A549 (cell line): ENCODE results near the gene C1QL1. TPM values are rescaled to one million over a fixed set of nuclear protein-coding genes. Genes with fewer than 3 reads are reported as not detected.

Experiments used
- ATAC-seq, 2 experiments: fragments of 200-7000 bp in 1 of 2; fragments of >200 bp in 1 of 2; cut with Nextera tagmentation in 1 of 2; cut with Tn5 transposase in 1 of 2; 3 replicates each; pipeline versions ENCODE4 v1.8.0 to v1.9.1; 2018 to 2020; ENCODE audit warnings: mild to moderate bottlenecking in 1 of 2, moderate library complexity in 1 of 2
- CTCF ChIA-PET: fragments of 300-600 bp; sonication (Branson Sonifier 250); formaldehyde crosslinking; extraction: SDS; loops from one replicate; lab custom pipeline; 2021; ENCODE audit warnings: antibody characterized with exemption, inconsistent platforms; lab: Yijun Ruan, JAX
- POLR2A ChIA-PET: fragments of 350-600 bp; formaldehyde crosslinking; extraction: SDS; loops from one replicate; lab custom pipeline; 2021; ENCODE audit warnings: antibody characterized with exemption, inconsistent platforms; lab: Yijun Ruan, JAX
- DNase-seq, 2 experiments: peaks; one replicate each; pipeline versions ENCODE4 v3.0.0 to v3.0.0-alpha.2; 2011 to 2016; ENCODE audit warnings: low read depth in 1 of 2, low spot score in 1 of 2
- FAIRE-seq: peaks from 2 replicates; lab custom pipeline; 2011; peaks lifted over from hg19 to GRCh38; lab: Jason Lieb, UNC
- H3K27ac ChIP-seq, 2 experiments: fragments of >200 bp; sonication (Bioruptor Twin); formaldehyde crosslinking; 3 replicates each; pipeline ENCODE4 v1.5.1; 2016 to 2017
- H3K4me1 ChIP-seq: fragments of >200 bp; sonication (Bioruptor Twin); formaldehyde crosslinking; 3 replicates; pipeline ENCODE4 v1.6.1; 2016
- H3K4me2 ChIP-seq: fragments of >200 bp; sonication (Bioruptor Twin); formaldehyde crosslinking; 3 replicates; pipeline ENCODE4 v1.6.1; 2016
- H3K4me3 ChIP-seq: fragments of >200 bp; sonication (Bioruptor Twin); formaldehyde crosslinking; 3 replicates; pipeline ENCODE4 v1.5.1; 2016
- H3K9me3 ChIP-seq: fragments of >200 bp; sonication (Bioruptor Twin); formaldehyde crosslinking; 3 replicates; pipeline ENCODE4 v1.6.1; 2016
- CBX2 ChIP-seq: fragments of 200-600 bp; sonication (generic); IDR thresholded peaks from 2 replicates; pipeline ENCODE4 v1.6.1; 2016; ENCODE audit warnings: low read depth, mild to moderate bottlenecking, borderline replicate concordance
- CBX8 ChIP-seq: fragments of 200-600 bp; sonication (generic); IDR thresholded peaks from 2 replicates; pipeline ENCODE4 v1.6.1; 2016
- CHD2 ChIP-seq: fragments of 150-350 bp; IDR thresholded peaks from 2 replicates; pipeline ENCODE4 v1.6.1; 2014; ENCODE audit warnings: low read length; ENCODE audit not compliant: partially characterized antibody
- EHF ChIP-seq: fragments of 250-450 bp; sonication (Bioruptor Pico); IDR thresholded peaks from 2 replicates; pipeline ENCODE4 v1.5.0; 2020; ENCODE audit warnings: mild to moderate bottlenecking
- EP300 ChIP-seq, 2 experiments: fragments of >200 bp; sonication (Bioruptor Twin); formaldehyde crosslinking; IDR thresholded peaks; 2 replicates in 1 of 2; 3 replicates in 1 of 2; pipeline ENCODE4 v1.6.1; 2016 to 2017
- ESRRA ChIP-seq: fragments of 150-350 bp; IDR thresholded peaks from 2 replicates; pipeline ENCODE4 v1.6.1; 2014; ENCODE audit warnings: mild to moderate bottlenecking, low read length, borderline replicate concordance
- FOSB ChIP-seq: fragments of 250-450 bp; sonication (Bioruptor Pico); IDR thresholded peaks from 2 replicates; pipeline ENCODE4 v1.5.0; 2020; ENCODE audit warnings: mild to moderate bottlenecking, moderate library complexity
- HDAC2 ChIP-seq: fragments of 200-600 bp; sonication (generic); IDR thresholded peaks from 2 replicates; pipeline ENCODE4 v1.6.1; 2016
- HOXB5 ChIP-seq: fragments of 250-450 bp; sonication (Bioruptor Pico); IDR thresholded peaks from 2 replicates; pipeline ENCODE4 v1.5.0; 2020; ENCODE audit warnings: mild to moderate bottlenecking, moderate library complexity
- JUN ChIP-seq, 2 experiments: fragments of >200 bp; sonication (Bioruptor Twin); formaldehyde crosslinking; IDR thresholded peaks; 2 replicates in 1 of 2; 3 replicates in 1 of 2; pipeline ENCODE4 v1.6.1; 2016 to 2017
- MAFK ChIP-seq: fragments of 450-650 bp; IDR thresholded peaks from 2 replicates; pipeline ENCODE4 v1.6.1; 2014; ENCODE audit not compliant: partially characterized antibody
- MAZ ChIP-seq: fragments of 150-350 bp; IDR thresholded peaks from 2 replicates; pipeline ENCODE4 v1.6.1; 2014; ENCODE audit warnings: antibody characterized with exemption, low read depth, low read length, borderline replicate concordance
- NPAS2 ChIP-seq: fragments of 250-450 bp; sonication (Bioruptor Pico); IDR thresholded peaks from 2 replicates; pipeline ENCODE4 v1.8.0; 2022; ENCODE audit warnings: mild to moderate bottlenecking, moderate library complexity, borderline replicate concordance
- NR3C1 ChIP-seq: fragments of >200 bp; sonication (Bioruptor Twin); formaldehyde crosslinking; IDR thresholded peaks from 3 replicates; pipeline ENCODE4 v1.6.1; 2017
- RAD21 ChIP-seq, 2 experiments: fragments of >200 bp in 1 of 2; sonication (Bioruptor Twin) in 1 of 2; formaldehyde crosslinking in 1 of 2; IDR thresholded peaks in 1 of 2; conservative IDR thresholded peaks in 1 of 2; 2 replicates in 1 of 2; 3 replicates in 1 of 2; pipeline ENCODE4 v1.6.1; 2012 to 2018; ENCODE audit warnings: inconsistent platforms in 1 of 2
- RCOR1 ChIP-seq: fragments of 150-350 bp; IDR thresholded peaks from 2 replicates; pipeline ENCODE4 v1.6.1; 2014; ENCODE audit warnings: antibody characterized with exemption, low read length, low read depth
- RNF2 ChIP-seq: fragments of 200-600 bp; sonication (generic); IDR thresholded peaks from 2 replicates; pipeline ENCODE4 v1.6.1; 2016; ENCODE audit warnings: low read depth, mild to moderate bottlenecking, antibody characterized with exemption, moderate library complexity, borderline replicate concordance
- WGBS: methylation state at CpG from one replicate; pipeline ENCODE4 v1.1.6; 2017; ENCODE audit errors: missing lambda C conversion rate; 5-methylcytosine and 5-hydroxymethylcytosine counted together
- polyA plus RNA-seq, 4 experiments: library from polyadenylated mRNA; depleted of rRNA in 3 of 4; stranded (reverse); fragments of >200 nt; fragmentation: RNase III in 1 of 4; extraction: RNeasy Plus Mini Kit Qiagen cat#74134 plus additional on column Dnase treatment in 1 of 4; gene quantifications; 2 replicates in 3 of 4; 3 replicates in 1 of 4; pipeline ENCODE4 v1.2.3, GENCODE V29; 2011 to 2017
- TF ChIP-seq, protein P1 (sequence below): IDR thresholded peaks from 2 replicates; pipeline ENCODE4 v1.6.1; 2012; ENCODE audit warnings: low read depth, borderline replicate concordance
- TF ChIP-seq, protein P2 (sequence below): fragments of 250-450 bp; sonication (Bioruptor Pico); IDR thresholded peaks from 2 replicates; pipeline ENCODE4 v1.5.0; 2020; ENCODE audit warnings: low read depth, mild to moderate bottlenecking, moderate library complexity
- TF ChIP-seq, protein P3 (sequence below): fragments of 150-350 bp; IDR thresholded peaks from 2 replicates; pipeline ENCODE4 v1.6.1; 2014; ENCODE audit warnings: low read depth, mild to moderate bottlenecking, low read length

Gene C1QL1
- polyA plus RNA-seq, 2 of the 4 experiments (the other 2 are of a cell fraction): 2.6 to 8.5 TPM

DNA sequence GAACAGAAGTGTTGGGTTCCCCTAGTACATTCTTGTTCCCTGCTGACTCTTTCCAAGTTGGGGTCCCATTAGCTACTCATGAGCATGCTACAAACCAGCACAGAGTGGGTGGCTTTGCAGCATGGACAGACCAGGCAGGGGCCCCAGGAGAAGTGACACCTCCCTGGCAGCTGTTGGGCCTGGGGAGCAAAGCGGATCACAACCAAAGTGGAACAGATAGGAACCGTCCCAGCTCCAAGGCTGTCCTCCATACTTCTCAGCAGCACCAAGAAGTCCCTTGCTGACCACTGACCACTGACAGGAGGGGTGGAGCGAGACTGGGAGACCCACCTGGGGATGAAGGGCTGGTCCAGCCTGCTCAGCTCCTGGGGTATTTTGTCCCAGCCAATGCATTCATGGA lies 40.4 kb downstream of the C1QL1 start (continued):
- TF ChIP-seq EHF (CRISPR knock-in tag) (no peak), NR3C1 (no peak), NPAS2 (CRISPR knock-in tag) (no peak)

DNA sequence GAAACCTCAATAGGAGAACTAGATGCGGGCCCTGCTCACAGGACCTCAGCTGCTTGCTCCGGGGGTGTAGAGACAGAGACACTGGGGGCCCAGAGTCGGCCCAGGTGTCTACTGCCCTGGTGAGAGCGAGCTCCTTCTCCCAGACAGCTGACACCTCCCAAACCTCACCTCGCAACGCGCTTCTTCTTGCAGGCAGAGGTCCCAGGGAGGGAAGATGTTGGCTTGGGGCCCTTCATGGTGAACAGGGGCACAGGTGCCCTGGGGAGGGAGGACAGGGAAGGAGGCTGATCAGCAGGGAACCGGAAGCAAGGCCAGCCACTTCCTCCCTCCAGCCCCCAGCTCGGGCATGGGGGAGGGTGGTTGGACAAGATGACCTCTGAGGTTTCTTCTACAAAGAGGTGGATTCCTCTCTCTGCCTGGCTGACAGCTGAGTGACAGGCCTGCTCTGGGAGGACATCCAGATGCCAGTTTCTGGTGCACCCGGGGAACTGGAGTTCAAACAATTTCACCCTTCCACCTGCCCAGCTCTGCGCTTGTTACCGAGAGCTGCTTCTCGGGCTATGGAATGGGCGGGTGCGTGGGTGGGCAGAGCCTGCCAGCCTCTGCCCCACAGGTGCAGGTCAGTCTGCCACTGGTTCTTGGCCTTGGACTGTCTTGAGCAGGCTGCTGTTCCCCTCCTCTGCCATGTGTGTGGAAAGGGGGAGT lies 41.1 kb downstream of the C1QL1 start:
- Histone ChIP-seq H3K9me3 (no peaks in the 10 kb centered on the region), H3K4me3 (no peak overlapping the region), H3K4me2 (no peak overlapping the region), H3K27ac (no peak overlapping the region), H3K4me1 (no peaks in the 10 kb centered on the region)
- DNase-seq (no peak), ATAC-seq (no peak), FAIRE-seq (no peak)
- ChIA-PET CTCF (interaction anchor here (0.6 to 38.3 kb wide), 11 partner anchors 9 to 208 kb away, joined by 3 to 1853 read pairs (median 4); partner anchors contain the start of genes ACBD4, DCAKD and KIF18B), POLR2A (no interaction called here)
- no peak for TF ChIP-seq EHF (CRISPR knock-in tag)
- no peak for TF ChIP-seq RNF2
- TF ChIP-seq CBX8: no peak
- TF ChIP-seq RCOR1: no peak
- WGBS: 88% methylated on average over 15 of the region's 15 CpGs

DNA sequence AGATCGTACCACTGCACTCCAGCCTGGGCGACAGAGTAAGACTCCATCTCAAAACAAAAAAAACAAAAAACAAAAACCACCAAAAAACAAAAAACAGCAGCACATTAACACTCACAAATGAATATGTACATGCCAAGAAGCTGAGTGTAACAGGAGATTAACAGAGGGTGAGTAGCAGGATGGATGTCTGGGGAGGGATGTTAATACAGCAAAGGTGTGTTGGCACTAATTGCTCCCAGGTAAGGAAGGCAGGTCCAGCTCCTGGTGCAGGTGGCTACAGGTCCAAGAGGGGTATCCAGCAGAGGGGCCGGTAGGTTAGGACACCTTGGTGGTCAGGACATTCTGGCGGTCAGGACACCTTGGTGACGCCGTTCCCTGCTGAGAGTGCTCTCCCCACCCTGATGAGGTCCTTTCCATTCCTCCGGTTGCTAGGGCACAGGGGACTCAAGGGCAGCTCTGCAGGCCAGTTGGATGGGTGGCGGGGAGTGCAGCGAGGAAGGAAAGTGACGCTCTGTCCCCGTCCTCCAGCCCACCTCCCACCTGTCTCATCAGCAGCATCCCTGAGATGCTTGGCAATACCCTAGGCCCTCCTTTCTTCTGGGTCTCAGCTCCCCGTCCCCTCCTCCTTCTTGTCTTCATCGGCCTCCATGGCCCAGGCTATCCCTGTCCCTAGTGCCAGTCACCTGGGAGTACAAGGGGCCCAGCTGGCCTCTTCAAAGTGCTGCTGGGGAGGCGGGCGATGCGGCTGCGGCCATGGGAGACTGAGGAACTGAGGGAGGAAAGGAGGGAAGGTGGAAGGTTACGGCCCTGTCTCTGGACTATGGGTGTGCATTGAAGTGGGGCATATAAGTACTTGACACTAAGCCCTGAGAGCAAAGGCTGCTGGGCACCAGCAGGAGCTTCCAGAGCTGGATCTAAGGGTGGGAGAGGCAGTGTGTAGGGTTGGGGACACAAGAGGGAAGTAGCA lies 42.1 kb downstream of the C1QL1 start:
- ChIA-PET CTCF (interaction anchor here (0.6 to 38.3 kb wide), 12 partner anchors 9 to 209 kb away, joined by 3 to 1853 read pairs (median 4); partner anchors contain the start of genes ACBD4, DCAKD and KIF18B), POLR2A (no interaction called here)
- no peak for ATAC-seq

More for the DNA sequence above, 42.1 kb downstream of the C1QL1 start:
- no peak overlapping the region for H3K4me2 ChIP-seq
- TF ChIP-seq CBX8 (no peak), CHD2 (no peak), RCOR1 (no peak), JUN (IDR thresholded peaks at IDR 0.05) (no peak), MAFK (no peak), ESRRA (no peak), HDAC2 (no peak), NR3C1 (no peak), FOSB (no peak), CBX2 (no peak), RAD21 (conservative IDR thresholded peaks at IDR 0.05 in 1 of 2, IDR thresholded peaks at IDR 0.05 in 1 of 2) (no peak), EP300 (IDR thresholded peaks at IDR 0.05) (no peak), MAZ (no peak), HOXB5 (no peak)
- TF ChIP-seq, protein P1, sequence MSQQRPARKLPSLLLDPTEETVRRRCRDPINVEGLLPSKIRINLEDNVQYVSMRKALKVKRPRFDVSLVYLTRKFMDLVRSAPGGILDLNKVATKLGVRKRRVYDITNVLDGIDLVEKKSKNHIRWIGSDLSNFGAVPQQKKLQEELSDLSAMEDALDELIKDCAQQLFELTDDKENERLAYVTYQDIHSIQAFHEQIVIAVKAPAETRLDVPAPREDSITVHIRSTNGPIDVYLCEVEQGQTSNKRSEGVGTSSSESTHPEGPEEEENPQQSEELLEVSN: no peak
- TF ChIP-seq, protein P2, sequence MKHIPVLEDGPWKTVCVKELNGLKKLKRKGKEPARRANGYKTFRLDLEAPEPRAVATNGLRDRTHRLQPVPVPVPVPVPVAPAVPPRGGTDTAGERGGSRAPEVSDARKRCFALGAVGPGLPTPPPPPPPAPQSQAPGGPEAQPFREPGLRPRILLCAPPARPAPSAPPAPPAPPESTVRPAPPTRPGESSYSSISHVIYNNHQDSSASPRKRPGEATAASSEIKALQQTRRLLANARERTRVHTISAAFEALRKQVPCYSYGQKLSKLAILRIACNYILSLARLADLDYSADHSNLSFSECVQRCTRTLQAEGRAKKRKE (CRISPR knock-in tag): no peak
- TF ChIP-seq, protein P3, sequence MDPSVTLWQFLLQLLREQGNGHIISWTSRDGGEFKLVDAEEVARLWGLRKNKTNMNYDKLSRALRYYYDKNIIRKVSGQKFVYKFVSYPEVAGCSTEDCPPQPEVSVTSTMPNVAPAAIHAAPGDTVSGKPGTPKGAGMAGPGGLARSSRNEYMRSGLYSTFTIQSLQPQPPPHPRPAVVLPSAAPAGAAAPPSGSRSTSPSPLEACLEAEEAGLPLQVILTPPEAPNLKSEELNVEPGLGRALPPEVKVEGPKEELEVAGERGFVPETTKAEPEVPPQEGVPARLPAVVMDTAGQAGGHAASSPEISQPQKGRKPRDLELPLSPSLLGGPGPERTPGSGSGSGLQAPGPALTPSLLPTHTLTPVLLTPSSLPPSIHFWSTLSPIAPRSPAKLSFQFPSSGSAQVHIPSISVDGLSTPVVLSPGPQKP: no peak
- TF ChIP-seq, all 56 proteins: peak for 0
- Histone ChIP-seq H3K4me3 (no peak overlapping the region), H3K27ac (no peak overlapping the region), H3K9me3 (no peaks in the 10 kb centered on the region), H3K4me1 (no peaks in the 10 kb centered on the region)
- DNase-seq (no peak), FAIRE-seq (no peak)
- WGBS: 92% methylated on average over 18 of the region's 18 CpGs
